SK-N-SH (cell line): ENCODE measurements around the gene DRD4. TPM values are rescaled to one million over a fixed set of nuclear protein-coding genes. Genes with fewer than 3 reads are reported as not detected.

Source experiments
- CTCF ChIA-PET: fragments of 300-600, 350-600 bp; formaldehyde crosslinking; extraction: SDS; loops from one replicate; lab custom pipeline; 2021; lab: Yijun Ruan, JAX
- POLR2A ChIA-PET: fragments of 350-600 bp; sonication (Branson Sonifier 250); formaldehyde crosslinking; extraction: SDS; loops from one replicate; lab custom pipeline; 2020; ENCODE audit warnings: antibody characterized with exemption, inconsistent platforms; lab: Yijun Ruan, JAX
- DNase-seq: peaks from one replicate; pipeline ENCODE4 v3.0.0; 2012
- H2AFZ ChIP-seq: fragments of 200-600 bp; sonication (generic); 2 replicates; pipeline ENCODE4 v1.8.1; 2016; ENCODE audit warnings: antibody characterized with exemption, mild to moderate bottlenecking, low read depth
- H3F3A ChIP-seq: fragments of 200-600 bp; sonication (generic); replicated peaks from 2 replicates; pipeline ENCODE3; 2016; ENCODE audit warnings: antibody characterized with exemption, mild to moderate bottlenecking; ENCODE audit not compliant: insufficient read depth
- H3K27ac ChIP-seq, 2 experiments: fragments of 200-500 bp in 1 of 2; fragments of 200-600 bp in 1 of 2; sonication (Bioruptor generic) in 1 of 2; sonication (generic), shearing (Covaris generic) in 1 of 2; 2 replicates each; pipeline versions ENCODE4 v1.5.1 to v1.6.1; 2014 to 2016; ENCODE audit warnings: low read depth in 2 of 2, inconsistent platforms in 1 of 2, low read length in 1 of 2, mild to moderate bottlenecking in 1 of 2, mixed read lengths in 1 of 2
- H3K27me3 ChIP-seq: fragments of 200-600 bp; sonication (generic), shearing (Covaris generic); 2 replicates; pipeline ENCODE4 v1.6.1; 2016; ENCODE audit warnings: mixed run types; ENCODE audit not compliant: insufficient read depth
- H3K36me3 ChIP-seq, 2 experiments: fragments of 200-500 bp in 1 of 2; fragments of 200-600 bp in 1 of 2; sonication (Bioruptor generic) in 1 of 2; sonication (generic) in 1 of 2; replicated peaks in 1 of 2; 2 replicates each; pipeline versions ENCODE3 to v1.5.1; 2014 to 2016; ENCODE audit warnings: low read length in 1 of 2, mild to moderate bottlenecking in 1 of 2; ENCODE audit not compliant: insufficient read depth in 2 of 2, control insufficient read depth in 1 of 2
- H3K4me1 ChIP-seq, 2 experiments: fragments of 200-500 bp in 1 of 2; fragments of 200-600 bp in 1 of 2; sonication (Bioruptor generic) in 1 of 2; sonication (generic), shearing (Covaris generic) in 1 of 2; 2 replicates each; pipeline versions ENCODE4 v1.5.1 to v1.6.1; 2014 to 2016; ENCODE audit warnings: low read depth in 1 of 2, low read length in 1 of 2, mixed run types in 1 of 2; ENCODE audit not compliant: insufficient read depth in 2 of 2, control insufficient read depth in 1 of 2
- H3K4me2 ChIP-seq: fragments of 200-600 bp; sonication (generic), shearing (Covaris generic); 2 replicates; pipeline ENCODE4 v1.6.1; 2017; ENCODE audit warnings: mixed run types
- H3K4me3 ChIP-seq, 2 experiments: fragments of 200-500 bp in 1 of 2; fragments of 200-600 bp in 1 of 2; sonication (Bioruptor generic) in 1 of 2; sonication (generic), shearing (Covaris generic) in 1 of 2; 2 replicates each; pipeline versions ENCODE4 v1.5.1 to v1.8.1; 2014 to 2016; ENCODE audit warnings: low read depth in 2 of 2, inconsistent platforms in 1 of 2, low read length in 1 of 2, mild to moderate bottlenecking in 1 of 2, mixed read lengths in 1 of 2, moderate library complexity in 1 of 2
- H3K79me2 ChIP-seq: fragments of 200-600 bp; sonication (generic); 2 replicates; pipeline ENCODE4 v1.8.1; 2017; ENCODE audit warnings: mild to moderate bottlenecking; ENCODE audit not compliant: insufficient read depth
- H3K9ac ChIP-seq: fragments of 200-600 bp; sonication (generic); 2 replicates; pipeline ENCODE4 v1.6.1; 2017; ENCODE audit warnings: mixed run types
- H3K9me2 ChIP-seq: fragments of 200-600 bp; sonication (generic); 2 replicates; pipeline ENCODE4 v1.6.1; 2017; ENCODE audit warnings: mixed run types
- H3K9me3 ChIP-seq: fragments of 200-600 bp; sonication (generic); 2 replicates; pipeline ENCODE4 v1.6.1; 2017; ENCODE audit warnings: mixed run types, mild to moderate bottlenecking, moderate library complexity
- H4K20me1 ChIP-seq: fragments of 200-600 bp; sonication (generic); 2 replicates; pipeline ENCODE4 v1.6.1; 2017; ENCODE audit warnings: mild to moderate bottlenecking, mixed run types; ENCODE audit not compliant: insufficient read depth
- CHD2 ChIP-seq: fragments of 150-350 bp; IDR thresholded peaks from 2 replicates; pipeline ENCODE4 v1.6.1; 2018; ENCODE audit warnings: low read length; ENCODE audit not compliant: partially characterized antibody
- EP300 ChIP-seq, 2 experiments: IDR thresholded peaks; 2 replicates each; pipeline versions ENCODE4 v1.4.0 to v1.6.1; 2012; ENCODE audit warnings: borderline replicate concordance in 1 of 2, low read depth in 1 of 2, low read length in 1 of 2
- IRF3 ChIP-seq: fragments of 150-350 bp; IDR thresholded peaks from 2 replicates; pipeline ENCODE4 v1.6.1; 2016; ENCODE audit warnings: mild to moderate bottlenecking, low read depth, low read length
- NRF1 ChIP-seq: IDR thresholded peaks from 2 replicates; pipeline ENCODE4 v1.6.1; 2012; ENCODE audit warnings: low read depth, mild to moderate bottlenecking, low read length
- POLR2AphosphoS5 ChIP-seq: IDR thresholded peaks from 2 replicates; pipeline ENCODE4 v1.6.1; 2012; ENCODE audit warnings: low read depth, low read length
- RXRA ChIP-seq: IDR thresholded peaks from 2 replicates; pipeline ENCODE4 v1.4.0; 2012; ENCODE audit warnings: low read depth, mild to moderate bottlenecking, borderline replicate concordance
- SIN3A ChIP-seq: IDR thresholded peaks from 2 replicates; pipeline ENCODE4 v1.6.1; 2012; ENCODE audit warnings: low read depth, mild to moderate bottlenecking, low read length, moderate library complexity, borderline replicate concordance
- SMC3 ChIP-seq: IDR thresholded peaks from 2 replicates; pipeline ENCODE4 v1.6.1; 2012; ENCODE audit warnings: low read depth, low read length, improper control_type of control experiment
- USF1 ChIP-seq: IDR thresholded peaks from 2 replicates; pipeline ENCODE4 v1.4.0; 2012; ENCODE audit warnings: low read depth, borderline replicate concordance
- WGBS: methylation state at CpG from one replicate; pipeline ENCODE4 v1.1.6; 2017; ENCODE audit warnings: low lambda C conversion rate; 5-methylcytosine and 5-hydroxymethylcytosine counted together
- polyA plus RNA-seq, 3 experiments: library from polyadenylated mRNA; depleted of rRNA; stranded (reverse); fragments of >200 nt; gene quantifications; 2 replicates each; pipeline ENCODE4 v1.2.3, GENCODE V29; 2012

Gene DRD4
- polyA plus RNA-seq, 1 of the 3 experiments (the other 2 are of a cell fraction) = not detected

- Histone ChIP-seq H3K27me3 (no peaks in the 10 kb centered on the region), H3K36me3 (peaks cover 0 to 5% of the 10 kb centered on the region in 2 experiments), H3K27ac (no peak overlapping the region), H3F3A (no peaks in the 10 kb centered on the region), H3K4me3 (no peak overlapping the region), H3K4me2 (no peak overlapping the region), H3K79me2 (peaks cover 5% of the 10 kb centered on the region; the same call in 1 of the 2 replicates), H3K9ac (no peak overlapping the region), H3K4me1 (no peaks in the 10 kb centered on the region), H3K9me2 (no peaks in the 10 kb centered on the region), H4K20me1 (no peaks in the 10 kb centered on the region), H3K9me3 (no peaks in the 10 kb centered on the region), H2AFZ (no peak overlapping the region)
- 83% methylated on average over 43 of the region's 45 CpGs for WGBS
- POLR2A ChIA-PET = no interaction called here
- no peak for DNase-seq
- CTCF ChIA-PET = no interaction called here
- TF ChIP-seq USF1 (no peak), CHD2 (no peak), SMC3 (no peak), POLR2AphosphoS5 (no peak), SIN3A (no peak), IRF3 (no peak)
Measured at GRCh38 chr11:620935-621814, 15.9 kb upstream of the DRD4 start.

GRCh38 chr11:621838-622237 lies 15.2 kb upstream of the DRD4 start:
- Histone ChIP-seq H3K4me2 (no peak overlapping the region), H3K36me3 (peaks cover 0 to 5% of the 10 kb centered on the region in 2 experiments), H3K9me3 (no peaks in the 10 kb centered on the region), H3K79me2 (peaks cover 2% of the 10 kb centered on the region; the same call in 1 of the 2 replicates), H3F3A (no peaks in the 10 kb centered on the region), H3K27ac (no peak overlapping the region), H3K9me2 (no peaks in the 10 kb centered on the region), H3K4me3 (no peak overlapping the region), H3K27me3 (no peaks in the 10 kb centered on the region), H3K4me1 (no peaks in the 10 kb centered on the region), H4K20me1 (no peaks in the 10 kb centered on the region), H2AFZ (no peak overlapping the region), H3K9ac (no peak overlapping the region)
- ChIA-PET POLR2A (no interaction called here), CTCF (no interaction called here)
- TF ChIP-seq RXRA (no peak), POLR2AphosphoS5 (no peak), EP300 (IDR thresholded peaks at IDR 0.05; ENCODE audit: borderline replicate concordance in 1 of 2, low read depth in 1 of 2, low read length in 1 of 2) (no peak), NRF1 (no peak)
- WGBS = 89% methylated on average over 19 of the region's 27 CpGs
- no peak for DNase-seq
